Adrenal gland (tissue), 12 donors: ENCODE data around the gene LCE1E. TPM values are rescaled to one million over a fixed set of nuclear protein-coding genes. Genes with fewer than 3 reads are reported as not detected.

ENCODE experiments used
- DNase-seq, 7 donors: peaks; one replicate each; pipeline ENCODE4 v3.0.0-alpha.2; 2019 to 2020
- H3K27ac ChIP-seq, 5 donors: fragments of 200-600 bp; sonication (generic) in 4 of 5; 1 replicate in 3 of 5; 2 replicates in 2 of 5; pipeline versions ENCODE4 v1.5.1 to v1.8.0; 2016 to 2020; ENCODE audit warnings: mild to moderate bottlenecking in 1 of 5
- H3K27me3 ChIP-seq: fragments of 200-600 bp; 2 replicates; pipeline ENCODE4 v1.8.0; 2021
- H3K36me3 ChIP-seq, 2 donors: fragments of 200-600 bp; replicated peaks in 1 of 2; 1 replicate in 1 of 2; 2 replicates in 1 of 2; pipeline versions ENCODE4 v1.5.1 to v1.8.0; 2018 to 2022
- H3K4me1 ChIP-seq, 2 donors: fragments of 200-600 bp; replicated peaks in 1 of 2; 1 replicate in 1 of 2; 2 replicates in 1 of 2; pipeline versions ENCODE4 v1.5.1 to v1.8.0; 2018 to 2021
- H3K4me3 ChIP-seq, 4 donors: fragments of 200-600 bp; sonication (generic) in 3 of 4; one replicate each; pipeline ENCODE4 v1.5.1; 2016 to 2018
- H3K9me3 ChIP-seq, 3 donors: fragments of 200-600 bp; sonication (generic) in 1 of 3; replicated peaks in 1 of 3; 1 replicate in 2 of 3; 2 replicates in 1 of 3; pipeline versions ENCODE4 v1.5.1 to v1.8.0; 2016 to 2021
- CTCF ChIP-seq, 6 experiments: fragments of 450-650 bp in 4 of 6; fragments of 200-600 bp in 2 of 6; sonication (generic) in 1 of 6; IDR thresholded peaks; 1 replicate in 5 of 6; 2 replicates in 1 of 6; pipeline versions ENCODE4 v1.5.1 to v1.8.0; 2016 to 2021; ENCODE audit warnings: antibody characterized with exemption in 6 of 6, mild to moderate bottlenecking in 2 of 6, moderate library complexity in 1 of 6
- POLR2A ChIP-seq, 2 donors: fragments of 450-650 bp; IDR thresholded peaks; one replicate each; pipeline ENCODE4 v1.6.1; 2017; ENCODE audit warnings: antibody characterized with exemption in 2 of 2, mild to moderate bottlenecking in 2 of 2, moderate library complexity in 1 of 2
- WGBS, 4 donors: extraction: QIAGEN DNeasy Blood & Tissue Kit in 2 of 4; methylation state at CpG; one replicate each; pipeline versions ENCODE4 v1.1.5 to v1.1.7; 2013 to 2017; 5-methylcytosine and 5-hydroxymethylcytosine counted together
- intact Hi-C, 2 donors: fragments of 100-400 bp; cut with DNase I; formaldehyde crosslinking; loops; one replicate each; pipeline versions ENCODE4 v1.14.1 to v1.15.0; 2022 to 2023
- polyA plus RNA-seq, 3 donors: library from polyadenylated mRNA; stranded (reverse); fragments of 200-250 nt in 2 of 3; fragments of 350-450 nt in 1 of 3; fragmentation: Illumina TruSeq in 1 of 3; extraction: RNeasy Lipid Tissue Mini Kit (QIAGEN cat#74804) in 1 of 3; gene quantifications; one replicate each; pipeline ENCODE4 v1.2.3, GENCODE V29; 2013 to 2014
- total RNA-seq, 9 donors: library from RNA; depleted of rRNA in 4 of 9; stranded (reverse); fragments of >200 nt in 4 of 9; fragments of 120-200 nt in 1 of 9; fragmentation: NEBNext Ultra II Directional in 1 of 9; extraction: Animal tissue kit (Norgen Biotek cat#: 25700) in 1 of 9; gene quantifications; one replicate each; pipeline versions ENCODE4 v1.1.0 to v1.2.4, GENCODE V29; 2013 to 2023
- donor health status: healthy with polysubstance abuse.
- donor health status: Bipolar disorder and iron deficiency.
- donor health status: DM: yes; HTN: yes; CAD: no.
- donor health status: DM: no; HTN: no; CAD: no.
- donor health status: DM: no; HTN: no; CAD: no.
- donor health status: DM: yes; HTN: yes; CAD: no.

Gene LCE1E
- total and polyA plus RNA-seq, 12 donors, result not detected

GRCh38 chr1:152836870-152837269 is 50.8 kb downstream of the LCE1E start:
- 37 to 52% (median 46%) methylated on average over 2 of the region's 2 CpGs for WGBS, 4 donors
- Histone ChIP-seq H3K4me1 (no peaks in the 10 kb centered on the region), H3K36me3 (no peaks in the 10 kb centered on the region), H3K9me3 (no peaks in the 10 kb centered on the region), H3K27me3 (no peaks in the 10 kb centered on the region), H3K27ac (no peak overlapping the region), H3K4me3 (no peak overlapping the region)
- TF ChIP-seq CTCF (IDR thresholded peaks at IDR 0.05) (no peak), POLR2A (IDR thresholded peaks at IDR 0.05) (no peak)
- intact Hi-C loops, result no loop called here
- no peak for DNase-seq

Other genes starting within 250 kb of the LCE1E start
- not detected for gene LCE3E, start 219.5 kb upstream of the LCE1E start, total RNA-seq
- gene LCE3E, start 219.5 kb upstream of the LCE1E start, polyA plus RNA-seq, result not detected
- not detected for gene LCE3D, start 205.7 kb upstream of the LCE1E start, total RNA-seq
- not detected for gene LCE3D, start 205.7 kb upstream of the LCE1E start, polyA plus RNA-seq
- gene LCE3C, start 186.0 kb upstream of the LCE1E start, total RNA-seq, result not detected
- not detected for gene LCE3C, start 186.0 kb upstream of the LCE1E start, polyA plus RNA-seq
- gene LCE3B, start 172.4 kb upstream of the LCE1E start, total RNA-seq, result not detected
- gene LCE3B, start 172.4 kb upstream of the LCE1E start, polyA plus RNA-seq, result not detected
- not detected for gene LCE3A, start 163.2 kb upstream of the LCE1E start, total RNA-seq
- not detected for gene LCE3A, start 163.2 kb upstream of the LCE1E start, polyA plus RNA-seq
- gene LCE2D, start 122.9 kb upstream of the LCE1E start, total RNA-seq, result not detected
- gene LCE2D, start 122.9 kb upstream of the LCE1E start, polyA plus RNA-seq, result not detected
- gene LCE2C, start 111.0 kb upstream of the LCE1E start, total RNA-seq, result not detected
- gene LCE2C, start 111.0 kb upstream of the LCE1E start, polyA plus RNA-seq, result not detected
- not detected for gene LCE2B, start 100.1 kb upstream of the LCE1E start, total RNA-seq
- gene LCE2B, start 100.1 kb upstream of the LCE1E start, polyA plus RNA-seq, result not detected
- gene LCE2A, start 87.9 kb upstream of the LCE1E start, total RNA-seq, result not detected
- not detected for gene LCE2A, start 87.9 kb upstream of the LCE1E start, polyA plus RNA-seq
- gene LCE4A, start 78.1 kb upstream of the LCE1E start, total RNA-seq, result not detected
- gene LCE4A, start 78.1 kb upstream of the LCE1E start, polyA plus RNA-seq, result not detected
- gene KPRP, start 28.2 kb upstream of the LCE1E start, total RNA-seq, result not detected
- gene KPRP, start 28.2 kb upstream of the LCE1E start, polyA plus RNA-seq, result not detected
- not detected for gene LCE1F, start 11.1 kb upstream of the LCE1E start, total RNA-seq
- gene LCE1F, start 11.1 kb upstream of the LCE1E start, polyA plus RNA-seq, result not detected
- not detected for gene LCE1D, start 10.5 kb downstream of the LCE1E start, total RNA-seq
- not detected for gene LCE1D, start 10.5 kb downstream of the LCE1E start, polyA plus RNA-seq
- gene LCE1C, start 20.4 kb downstream of the LCE1E start, total RNA-seq, result not detected
- not detected for gene LCE1C, start 20.4 kb downstream of the LCE1E start, polyA plus RNA-seq
- not detected for gene LCE1B, start 25.7 kb downstream of the LCE1E start, total RNA-seq
- not detected for gene LCE1B, start 25.7 kb downstream of the LCE1E start, polyA plus RNA-seq
- gene LCE1A, start 41.2 kb downstream of the LCE1E start, total RNA-seq, result not detected
- gene LCE1A, start 41.2 kb downstream of the LCE1E start, polyA plus RNA-seq, result not detected
- not detected for gene LCE6A, start 56.6 kb downstream of the LCE1E start, total RNA-seq
- gene LCE6A, start 56.6 kb downstream of the LCE1E start, polyA plus RNA-seq, result not detected
- gene LCE7A, start 73.7 kb downstream of the LCE1E start, total RNA-seq, result not detected
- not detected for gene LCE7A, start 73.7 kb downstream of the LCE1E start, polyA plus RNA-seq
- not detected for gene SMCP, start 92.1 kb downstream of the LCE1E start, total RNA-seq
- gene SMCP, start 92.1 kb downstream of the LCE1E start, polyA plus RNA-seq, result not detected
- gene IVL, start 122.3 kb downstream of the LCE1E start, total RNA-seq, result not detected
- under 1 TPM in 2 of 3 donors, not detected in 1; 0.16 to 0.30 TPM for gene IVL, start 122.3 kb downstream of the LCE1E start, polyA plus RNA-seq
- gene SPRR5, start 160.9 kb downstream of the LCE1E start, total RNA-seq, result not detected
- gene SPRR5, start 160.9 kb downstream of the LCE1E start, polyA plus RNA-seq, result not detected
- gene SPRR4, start 184.4 kb downstream of the LCE1E start, total RNA-seq, result not detected
- not detected for gene SPRR4, start 184.4 kb downstream of the LCE1E start, polyA plus RNA-seq
- gene SPRR1A, start 197.8 kb downstream of the LCE1E start, total RNA-seq, result not detected
- gene SPRR1A, start 197.8 kb downstream of the LCE1E start, polyA plus RNA-seq, result not detected
- gene SPRR3, start 215.5 kb downstream of the LCE1E start, total RNA-seq, result under 1 TPM in 1 of 9 donors, not detected in 8; 0.67 TPM
- gene SPRR3, start 215.5 kb downstream of the LCE1E start, polyA plus RNA-seq, result 1 to 10 TPM; 2.2 to 6.1 (median 2.9) TPM
- under 1 TPM in 1 of 9 donors, not detected in 8; 0.74 TPM for gene SPRR1B, start 244.9 kb downstream of the LCE1E start, total RNA-seq
- under 1 TPM in 2 of 3 donors, not detected in 1; 0.74 to 0.80 TPM for gene SPRR1B, start 244.9 kb downstream of the LCE1E start, polyA plus RNA-seq